ENCODE measurements around the gene MYBL2.

Gene MYBL2

GRCh38 chr20:43726333-43726732 lies 59.4 kb downstream of the MYBL2 start:
- Histone ChIP-seq H3K9ac (ENCODE audit: low read length) (no peak overlapping the region), H3K27me3 (ENCODE audit: control insufficient read depth in 1 of 2, insufficient read depth in 2 of 2, low read length in 2 of 2) (no peaks in the 10 kb centered on the region), H3K4me3 (ENCODE audit: low read depth in 1 of 2, low read length in 2 of 2) (no peak overlapping the region), H3K4me1 (ENCODE audit: insufficient read depth, low read length) (no peaks in the 10 kb centered on the region), H3K36me3 (ENCODE audit: insufficient read depth, low read length) (no peaks in the 10 kb centered on the region), H3K9me3 (ENCODE audit: low read length) (no peaks in the 10 kb centered on the region), H3K27ac (ENCODE audit: low read depth, low read length) (no peak overlapping the region)

- Histone ChIP-seq H3K9me3 (ENCODE audit: low read length) (no peaks in the 10 kb centered on the region), H3K27me3 (ENCODE audit: control insufficient read depth in 1 of 2, insufficient read depth in 2 of 2, low read length in 2 of 2) (no peaks in the 10 kb centered on the region), H3K4me1 (ENCODE audit: insufficient read depth, low read length) (no peaks in the 10 kb centered on the region), H3K27ac (ENCODE audit: low read depth, low read length) (no peak within 1 kb of the TSS), H3K9ac (ENCODE audit: low read length) (no peak within 1 kb of the TSS), H3K4me3 (ENCODE audit: low read depth in 1 of 2, low read length in 2 of 2) (no peak within 1 kb of the TSS), H3K36me3 (ENCODE audit: insufficient read depth, low read length) (no peaks in the 10 kb centered on the region)
Measured at GRCh38 chr20:43726811-43727338, 60.0 kb downstream of the MYBL2 start, which contains the start of gene GTSF1L. TSS of gene GTSF1L (minus strand) at chr20:43727002. CDS start at chr20:43726694, 308 bp downstream.

- Histone ChIP-seq H3K27me3 (ENCODE audit: control insufficient read depth in 1 of 2, insufficient read depth in 2 of 2, low read length in 2 of 2) (no peaks in the 10 kb centered on the region), H3K27ac (ENCODE audit: low read depth, low read length) (no peak overlapping the region), H3K4me3 (ENCODE audit: low read depth in 1 of 2, low read length in 2 of 2) (no peak overlapping the region), H3K36me3 (ENCODE audit: insufficient read depth, low read length) (no peaks in the 10 kb centered on the region), H3K9me3 (ENCODE audit: low read length) (no peaks in the 10 kb centered on the region), H3K9ac (ENCODE audit: low read length) (no peak overlapping the region), H3K4me1 (ENCODE audit: insufficient read depth, low read length) (no peaks in the 10 kb centered on the region)
Measured at GRCh38 chr20:43727980-43728590, 61.2 kb downstream of the MYBL2 start.

- no peak overlapping the region for H3K9ac ChIP-seq (ENCODE audit: low read length)
- H3K9me3 ChIP-seq (ENCODE audit: low read length): no peaks in the 10 kb centered on the region
- H3K27me3 ChIP-seq (ENCODE audit: control insufficient read depth in 1 of 2, insufficient read depth in 2 of 2, low read length in 2 of 2): no peaks in the 10 kb centered on the region
- H3K4me3 ChIP-seq (ENCODE audit: low read depth in 1 of 2, low read length in 2 of 2): no peak overlapping the region
- no peak overlapping the region for H3K27ac ChIP-seq (ENCODE audit: low read depth, low read length)
- no peaks in the 10 kb centered on the region for H3K4me1 ChIP-seq (ENCODE audit: insufficient read depth, low read length)
- no peaks in the 10 kb centered on the region for H3K36me3 ChIP-seq (ENCODE audit: insufficient read depth, low read length)
Measured at GRCh38 chr20:43728686-43729255, 61.9 kb downstream of the MYBL2 start.

GRCh38 chr20:43731469-43731868 lies 64.6 kb downstream of the MYBL2 start:
- Histone ChIP-seq H3K27ac (ENCODE audit: low read depth, low read length) (no peak overlapping the region), H3K4me3 (ENCODE audit: low read depth in 1 of 2, low read length in 2 of 2) (no peak overlapping the region), H3K27me3 (ENCODE audit: control insufficient read depth in 1 of 2, insufficient read depth in 2 of 2, low read length in 2 of 2) (no peaks in the 10 kb centered on the region), H3K9me3 (ENCODE audit: low read length) (no peaks in the 10 kb centered on the region), H3K9ac (ENCODE audit: low read length) (no peak overlapping the region), H3K4me1 (ENCODE audit: insufficient read depth, low read length) (no peaks in the 10 kb centered on the region), H3K36me3 (ENCODE audit: insufficient read depth, low read length) (no peaks in the 10 kb centered on the region)

- Histone ChIP-seq H3K27ac (ENCODE audit: low read depth, low read length) (no peak overlapping the region), H3K9ac (ENCODE audit: low read length) (no peak overlapping the region), H3K36me3 (ENCODE audit: insufficient read depth, low read length) (no peaks in the 10 kb centered on the region), H3K9me3 (ENCODE audit: low read length) (no peaks in the 10 kb centered on the region), H3K4me3 (ENCODE audit: low read depth in 1 of 2, low read length in 2 of 2) (no peak overlapping the region), H3K4me1 (ENCODE audit: insufficient read depth, low read length) (no peaks in the 10 kb centered on the region), H3K27me3 (ENCODE audit: control insufficient read depth in 1 of 2, insufficient read depth in 2 of 2, low read length in 2 of 2) (no peaks in the 10 kb centered on the region)
Measured at GRCh38 chr20:43731927-43732326, 65.0 kb downstream of the MYBL2 start.

GRCh38 chr20:43736588-43737158 lies 69.8 kb downstream of the MYBL2 start:
- no peaks in the 10 kb centered on the region for H3K4me1 ChIP-seq (ENCODE audit: insufficient read depth, low read length)
- H3K9ac ChIP-seq (ENCODE audit: low read length): no peak overlapping the region
- H3K4me3 ChIP-seq (ENCODE audit: low read depth in 1 of 2, low read length in 2 of 2): no peak overlapping the region

GRCh38 chr20:43737925-43738324 lies 71.0 kb downstream of the MYBL2 start:
- Histone ChIP-seq H3K27me3 (ENCODE audit: control insufficient read depth in 1 of 2, insufficient read depth in 2 of 2, low read length in 2 of 2) (no peaks in the 10 kb centered on the region), H3K27ac (ENCODE audit: low read depth, low read length) (no peak overlapping the region), H3K4me1 (ENCODE audit: insufficient read depth, low read length) (no peaks in the 10 kb centered on the region), H3K4me3 (ENCODE audit: low read depth in 1 of 2, low read length in 2 of 2) (no peak overlapping the region), H3K9ac (ENCODE audit: low read length) (no peak overlapping the region), H3K9me3 (ENCODE audit: low read length) (no peaks in the 10 kb centered on the region), H3K36me3 (ENCODE audit: insufficient read depth, low read length) (no peaks in the 10 kb centered on the region)

More at GRCh38 chr20:43736588-43737158, 69.8 kb downstream of the MYBL2 start:
- Histone ChIP-seq H3K27me3 (ENCODE audit: control insufficient read depth in 1 of 2, insufficient read depth in 2 of 2, low read length in 2 of 2) (no peaks in the 10 kb centered on the region), H3K27ac (ENCODE audit: low read depth, low read length) (no peak overlapping the region), H3K9me3 (ENCODE audit: low read length) (no peaks in the 10 kb centered on the region), H3K36me3 (ENCODE audit: insufficient read depth, low read length) (no peaks in the 10 kb centered on the region)

- Histone ChIP-seq H3K9me3 (ENCODE audit: low read length) (no peaks in the 10 kb centered on the region), H3K4me3 (ENCODE audit: low read depth in 1 of 2, low read length in 2 of 2) (no peak overlapping the region), H3K27me3 (ENCODE audit: control insufficient read depth in 1 of 2, insufficient read depth in 2 of 2, low read length in 2 of 2) (peaks cover 0 to 4% of the 10 kb centered on the region in 2 donors), H3K9ac (ENCODE audit: low read length) (no peak overlapping the region), H3K27ac (ENCODE audit: low read depth, low read length) (no peak overlapping the region), H3K4me1 (ENCODE audit: insufficient read depth, low read length) (no peaks in the 10 kb centered on the region), H3K36me3 (ENCODE audit: insufficient read depth, low read length) (no peaks in the 10 kb centered on the region)
Measured at GRCh38 chr20:43739148-43739749, 72.3 kb downstream of the MYBL2 start.

- Histone ChIP-seq H3K36me3 (ENCODE audit: insufficient read depth, low read length) (no peaks in the 10 kb centered on the region), H3K4me1 (ENCODE audit: insufficient read depth, low read length) (no peaks in the 10 kb centered on the region), H3K9me3 (ENCODE audit: low read length) (no peaks in the 10 kb centered on the region), H3K27me3 (ENCODE audit: control insufficient read depth in 1 of 2, insufficient read depth in 2 of 2, low read length in 2 of 2) (peaks cover 0 to 10% of the 10 kb centered on the region in 2 donors), H3K27ac (ENCODE audit: low read depth, low read length) (no peak overlapping the region), H3K9ac (ENCODE audit: low read length) (no peak overlapping the region), H3K4me3 (ENCODE audit: low read depth in 1 of 2, low read length in 2 of 2) (no peak overlapping the region)
Measured at GRCh38 chr20:43740642-43741041, 73.7 kb downstream of the MYBL2 start.

- Histone ChIP-seq H3K27me3 (ENCODE audit: control insufficient read depth in 1 of 2, insufficient read depth in 2 of 2, low read length in 2 of 2) (peaks cover 0 to 10% of the 10 kb centered on the region in 2 donors), H3K4me3 (ENCODE audit: low read depth in 1 of 2, low read length in 2 of 2) (no peak overlapping the region), H3K36me3 (ENCODE audit: insufficient read depth, low read length) (no peaks in the 10 kb centered on the region), H3K9ac (ENCODE audit: low read length) (no peak overlapping the region), H3K4me1 (ENCODE audit: insufficient read depth, low read length) (no peaks in the 10 kb centered on the region), H3K27ac (ENCODE audit: low read depth, low read length) (no peak overlapping the region), H3K9me3 (ENCODE audit: low read length) (no peaks in the 10 kb centered on the region)
Measured at GRCh38 chr20:43744151-43744611, 77.3 kb downstream of the MYBL2 start.

All from muscle layer of colon (tissue), 2 donors.